B cell (primary cell): ENCODE results near the gene LAMTOR5.

Source experiments
- CTCF ChIP-seq: fragments of 200-600 bp; IDR thresholded peaks from one replicate; pipeline ENCODE4 v1.8.0; 2022; ENCODE audit warnings: antibody characterized with exemption, mild to moderate bottlenecking
- EZH2 ChIP-seq: IDR thresholded peaks from 2 replicates; pipeline ENCODE4 v1.6.1; 2012; ENCODE audit warnings: borderline replicate concordance, low read depth, mild to moderate bottlenecking, moderate library complexity, low read length; ENCODE audit not compliant: insufficient read depth, poor library complexity, severe bottlenecking

GRCh38 chr1:110360431-110360830 is 47.1 kb downstream of the LAMTOR5 start:
- TF ChIP-seq CTCF = no peak
- no peak for TF ChIP-seq EZH2
